Measurements from ENCODE around the gene RTN4RL2.

The RTN4RL2 gene

DNA sequence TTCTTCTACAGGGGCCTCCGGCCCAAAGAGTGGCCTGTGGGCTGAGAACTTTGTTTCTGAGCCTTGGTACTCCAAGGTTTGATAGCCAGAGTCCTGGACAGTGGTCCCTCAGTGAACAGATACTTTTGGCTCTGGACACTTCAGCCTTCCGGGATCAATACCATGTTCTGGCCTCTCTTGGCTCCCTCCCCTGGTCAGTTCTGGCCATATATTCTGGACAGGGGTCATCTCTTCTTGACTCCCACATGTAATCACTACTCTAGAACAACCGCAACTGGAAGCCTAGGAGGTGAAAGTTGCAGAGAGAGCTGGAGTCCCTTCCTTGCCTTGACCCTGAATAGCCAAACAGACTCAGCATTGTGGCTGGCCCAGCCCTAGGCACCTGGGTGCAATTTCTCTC, 2.3 kb downstream of the RTN4RL2 start:
- Histone ChIP-seq H3K36me3 (ENCODE audit: control insufficient read depth, insufficient read depth, low read length) (no peaks in the 10 kb centered on the region), H3K27me3 (ENCODE audit: control insufficient read depth, insufficient read depth, low read length, poor library complexity, severe bottlenecking) (peaks cover 49% of the 10 kb centered on the region), H3K4me1 (ENCODE audit: control insufficient read depth, insufficient read depth, low read length) (peaks cover 35% of the 10 kb centered on the region), H3K27ac (ENCODE audit: insufficient read depth, low read depth, low read length, poor library complexity, severe bottlenecking) (no peak overlapping the region), H3K4me3 (ENCODE audit: insufficient read depth, low read depth, low read length) (no peak overlapping the region), H3K9me3 (ENCODE audit: control insufficient read depth, low read length) (no peaks in the 10 kb centered on the region)
- 91 to 97% methylated on average over 3 of the region's 3 CpGs for WGBS, 2 experiments

DNA sequence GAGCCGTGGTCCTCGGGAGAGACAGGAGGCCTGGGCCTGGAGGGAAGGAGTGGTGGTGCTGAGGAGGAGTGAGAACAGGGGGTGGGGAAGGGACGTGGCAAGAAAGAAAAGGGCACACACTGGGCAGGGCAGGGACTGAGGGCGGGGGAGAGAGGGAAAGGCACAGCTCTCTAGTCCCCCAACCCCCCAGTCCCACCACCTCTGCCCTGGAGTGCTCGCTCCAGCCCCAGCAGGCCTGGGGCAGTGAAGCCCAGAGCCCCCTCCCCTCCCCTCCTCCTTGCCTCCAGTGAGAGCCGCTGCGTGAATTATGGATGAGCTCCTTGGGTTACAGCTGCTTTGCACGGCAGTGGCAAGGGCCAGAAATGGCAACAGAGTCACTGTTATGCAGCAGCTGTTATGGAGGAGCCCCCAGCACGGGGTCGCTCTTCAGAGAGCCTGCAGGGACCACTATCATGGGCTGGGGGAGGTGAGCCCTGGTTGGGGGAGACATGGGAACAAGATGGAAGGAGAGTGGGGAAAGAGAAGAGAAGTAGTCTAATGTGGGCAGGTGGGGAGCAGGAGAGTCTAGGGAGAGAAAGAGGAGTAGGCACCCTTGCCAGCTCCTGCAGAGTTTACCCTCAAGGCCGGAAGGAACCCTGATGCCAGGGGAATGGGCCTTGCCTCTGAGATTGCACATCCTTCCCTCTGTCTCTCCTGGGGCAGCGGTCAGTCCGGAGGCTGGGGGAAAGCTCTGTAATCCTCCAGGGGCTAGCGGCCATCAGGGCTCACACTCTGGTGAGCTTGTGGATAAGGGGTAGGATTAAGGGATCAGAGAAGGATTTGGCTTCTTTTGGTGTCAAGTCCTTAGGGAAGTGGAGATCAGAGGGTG, 3.6 kb downstream of the RTN4RL2 start:
- Histone ChIP-seq H3K27ac (ENCODE audit: insufficient read depth, low read depth, low read length, poor library complexity, severe bottlenecking) (no peak overlapping the region), H3K27me3 (ENCODE audit: control insufficient read depth, insufficient read depth, low read length, poor library complexity, severe bottlenecking) (peaks cover 36% of the 10 kb centered on the region), H3K36me3 (ENCODE audit: control insufficient read depth, insufficient read depth, low read length) (no peaks in the 10 kb centered on the region), H3K4me1 (ENCODE audit: control insufficient read depth, insufficient read depth, low read length) (peaks cover 33% of the 10 kb centered on the region), H3K9me3 (ENCODE audit: control insufficient read depth, low read length) (no peaks in the 10 kb centered on the region), H3K4me3 (ENCODE audit: insufficient read depth, low read depth, low read length) (no peak overlapping the region)
- 25 to 27% methylated on average over 14 of the region's 14 CpGs for WGBS, 2 experiments

DNA sequence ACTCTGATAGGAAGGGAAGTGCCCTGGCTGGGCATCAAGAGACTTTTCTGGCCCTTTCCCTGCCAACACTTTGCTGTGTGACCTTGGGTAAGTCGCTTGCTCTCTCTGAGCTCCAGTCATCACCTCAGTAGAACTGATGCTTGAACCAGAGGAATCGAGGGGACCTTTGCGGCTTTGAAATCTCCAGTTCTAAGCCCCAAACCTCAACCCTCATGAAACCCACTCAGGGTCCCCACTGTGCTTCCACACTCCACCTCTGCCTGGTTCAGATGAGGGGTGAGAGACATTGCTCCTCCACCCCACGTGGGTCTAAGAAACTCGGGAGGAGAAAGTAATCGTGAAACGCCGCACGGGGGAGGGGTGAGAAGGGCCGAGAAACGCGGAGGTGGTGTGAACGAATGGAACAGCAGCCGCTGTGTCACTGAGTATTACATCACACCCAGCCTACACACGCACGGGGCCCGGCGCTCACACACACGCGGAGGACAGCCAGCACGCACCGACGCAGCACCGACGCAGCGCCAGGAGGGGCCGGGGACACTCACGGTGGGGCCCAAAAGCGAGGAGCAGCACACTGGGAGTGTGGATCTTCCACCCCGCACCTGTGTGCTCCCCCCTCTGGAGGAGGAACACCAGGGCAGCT, 4.3 kb downstream of the RTN4RL2 start:
- Histone ChIP-seq H3K36me3 (ENCODE audit: control insufficient read depth, insufficient read depth, low read length) (no peaks in the 10 kb centered on the region), H3K9me3 (ENCODE audit: control insufficient read depth, low read length) (no peaks in the 10 kb centered on the region), H3K4me1 (ENCODE audit: control insufficient read depth, insufficient read depth, low read length) (peaks cover 26% of the 10 kb centered on the region), H3K27me3 (ENCODE audit: control insufficient read depth, insufficient read depth, low read length, poor library complexity, severe bottlenecking) (peaks cover 28% of the 10 kb centered on the region), H3K27ac (ENCODE audit: insufficient read depth, low read depth, low read length, poor library complexity, severe bottlenecking) (no peak overlapping the region), H3K4me3 (ENCODE audit: insufficient read depth, low read depth, low read length) (no peak overlapping the region)
- WGBS, 2 experiments: 79 to 81% methylated on average over 30 of the region's 30 CpGs

DNA sequence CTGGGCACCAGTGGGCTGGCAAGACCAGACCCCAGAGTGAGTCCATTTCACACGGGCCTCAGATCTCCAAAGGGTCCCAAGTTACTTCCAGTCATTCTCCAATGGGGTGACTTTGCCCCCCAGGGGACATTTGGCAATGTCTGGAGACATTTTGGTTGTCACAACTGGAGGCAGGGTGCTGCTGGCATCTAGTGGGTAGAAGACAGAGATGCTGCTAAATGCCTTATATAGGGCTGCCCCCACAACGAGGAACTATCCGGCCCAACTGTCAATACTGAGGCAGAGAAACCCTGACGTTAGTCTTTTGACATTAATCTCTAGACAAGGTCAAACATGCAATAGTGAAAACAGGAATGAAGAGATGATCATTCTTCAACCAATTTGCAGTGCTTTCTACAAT, 6.4 kb downstream of the RTN4RL2 start:
- H3K4me1 ChIP-seq (ENCODE audit: control insufficient read depth, insufficient read depth, low read length): peaks cover 15% of the 10 kb centered on the region
- 87 to 92% methylated on average over 4 of the region's 4 CpGs for WGBS, 2 experiments
- no peaks in the 10 kb centered on the region for H3K36me3 ChIP-seq (ENCODE audit: control insufficient read depth, insufficient read depth, low read length)
- no peaks in the 10 kb centered on the region for H3K9me3 ChIP-seq (ENCODE audit: control insufficient read depth, low read length)
- no peak overlapping the region for H3K27ac ChIP-seq (ENCODE audit: insufficient read depth, low read depth, low read length, poor library complexity, severe bottlenecking)
- H3K27me3 ChIP-seq (ENCODE audit: control insufficient read depth, insufficient read depth, low read length, poor library complexity, severe bottlenecking): peaks cover 9% of the 10 kb centered on the region
- no peak overlapping the region for H3K4me3 ChIP-seq (ENCODE audit: insufficient read depth, low read depth, low read length)

DNA sequence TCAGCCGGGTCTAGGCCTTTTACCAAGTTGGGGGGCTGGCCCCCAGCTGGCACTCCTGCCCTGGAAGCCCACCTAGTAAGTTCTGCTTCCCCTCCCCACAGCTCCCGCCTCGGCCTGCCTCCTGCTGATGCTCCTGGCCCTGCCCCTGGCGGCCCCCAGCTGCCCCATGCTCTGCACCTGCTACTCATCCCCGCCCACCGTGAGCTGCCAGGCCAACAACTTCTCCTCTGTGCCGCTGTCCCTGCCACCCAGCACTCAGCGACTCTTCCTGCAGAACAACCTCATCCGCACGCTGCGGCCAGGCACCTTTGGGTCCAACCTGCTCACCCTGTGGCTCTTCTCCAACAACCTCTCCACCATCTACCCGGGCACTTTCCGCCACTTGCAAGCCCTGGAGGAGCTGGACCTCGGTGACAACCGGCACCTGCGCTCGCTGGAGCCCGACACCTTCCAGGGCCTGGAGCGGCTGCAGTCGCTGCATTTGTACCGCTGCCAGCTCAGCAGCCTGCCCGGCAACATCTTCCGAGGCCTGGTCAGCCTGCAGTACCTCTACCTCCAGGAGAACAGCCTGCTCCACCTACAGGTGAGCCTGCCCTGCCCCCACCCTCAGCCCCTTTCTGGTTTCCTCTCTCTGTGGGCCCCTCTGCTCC, 7.3 kb downstream of the RTN4RL2 start:
- no peaks in the 10 kb centered on the region for H3K9me3 ChIP-seq (ENCODE audit: control insufficient read depth, low read length)
- WGBS, 2 experiments: 85 to 87% methylated on average over 23 of the region's 23 CpGs
- peaks cover 14% of the 10 kb centered on the region for H3K4me1 ChIP-seq (ENCODE audit: control insufficient read depth, insufficient read depth, low read length)
- no peaks in the 10 kb centered on the region for H3K27me3 ChIP-seq (ENCODE audit: control insufficient read depth, insufficient read depth, low read length, poor library complexity, severe bottlenecking)
- no peaks in the 10 kb centered on the region for H3K36me3 ChIP-seq (ENCODE audit: control insufficient read depth, insufficient read depth, low read length)
- H3K4me3 ChIP-seq (ENCODE audit: insufficient read depth, low read depth, low read length): no peak overlapping the region
- H3K27ac ChIP-seq (ENCODE audit: insufficient read depth, low read depth, low read length, poor library complexity, severe bottlenecking): no peak overlapping the region

DNA sequence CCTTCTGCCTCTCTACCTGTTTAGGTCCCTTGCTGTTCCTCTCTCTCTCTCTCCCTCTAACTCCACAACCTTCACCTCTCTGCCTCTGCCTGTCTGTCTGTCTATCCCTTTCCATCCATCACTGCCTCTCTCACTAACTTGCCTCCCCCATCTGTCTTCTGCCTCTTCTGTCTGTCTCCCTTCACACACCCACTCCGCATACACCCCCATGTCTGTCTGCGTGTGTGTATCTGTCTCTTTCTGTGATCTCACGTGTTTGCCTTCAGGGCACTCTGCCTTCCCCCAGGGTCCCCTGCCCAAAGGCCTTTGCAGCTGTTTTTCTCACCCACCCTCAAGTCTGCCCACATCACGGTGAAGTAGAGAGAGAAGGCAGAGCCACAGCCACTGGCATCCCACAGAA, 7.9 kb downstream of the RTN4RL2 start:
- no peaks in the 10 kb centered on the region for H3K9me3 ChIP-seq (ENCODE audit: control insufficient read depth, low read length)
- 85 to 88% methylated on average over 4 of the region's 4 CpGs for WGBS, 2 experiments
- peaks cover 3% of the 10 kb centered on the region for H3K27me3 ChIP-seq (ENCODE audit: control insufficient read depth, insufficient read depth, low read length, poor library complexity, severe bottlenecking)
- H3K4me3 ChIP-seq (ENCODE audit: insufficient read depth, low read depth, low read length): no peak overlapping the region
- H3K27ac ChIP-seq (ENCODE audit: insufficient read depth, low read depth, low read length, poor library complexity, severe bottlenecking): no peak overlapping the region
- H3K4me1 ChIP-seq (ENCODE audit: control insufficient read depth, insufficient read depth, low read length): peaks cover 11% of the 10 kb centered on the region
- no peaks in the 10 kb centered on the region for H3K36me3 ChIP-seq (ENCODE audit: control insufficient read depth, insufficient read depth, low read length)

DNA sequence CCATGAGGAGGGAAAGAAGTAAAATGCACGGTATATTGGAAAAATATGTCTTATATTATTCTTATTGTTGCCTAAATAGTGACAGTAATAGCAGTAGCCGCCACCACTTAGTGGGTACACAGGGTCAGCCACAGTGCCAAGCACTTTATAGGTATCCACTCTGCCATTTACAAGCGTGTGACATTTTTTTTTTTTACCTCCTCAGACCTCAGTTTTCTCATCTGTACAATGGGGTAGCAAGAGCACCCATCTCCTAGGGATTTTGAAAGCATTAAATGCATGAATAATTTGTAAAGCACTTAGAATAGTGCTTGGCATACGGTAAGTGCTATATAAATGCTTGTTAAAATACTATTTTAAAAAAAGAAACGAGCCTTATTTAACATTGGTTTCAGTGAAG, 8.9 kb downstream of the RTN4RL2 start:
- 95 to 98% methylated on average over 5 of the region's 5 CpGs for WGBS, 2 experiments
- Histone ChIP-seq H3K36me3 (ENCODE audit: control insufficient read depth, insufficient read depth, low read length) (no peaks in the 10 kb centered on the region), H3K4me1 (ENCODE audit: control insufficient read depth, insufficient read depth, low read length) (peaks cover under 1% of the 10 kb centered on the region), H3K4me3 (ENCODE audit: insufficient read depth, low read depth, low read length) (no peak overlapping the region), H3K27ac (ENCODE audit: insufficient read depth, low read depth, low read length, poor library complexity, severe bottlenecking) (no peak overlapping the region), H3K9me3 (ENCODE audit: control insufficient read depth, low read length) (no peaks in the 10 kb centered on the region), H3K27me3 (ENCODE audit: control insufficient read depth, insufficient read depth, low read length, poor library complexity, severe bottlenecking) (peaks cover 8% of the 10 kb centered on the region)

DNA sequence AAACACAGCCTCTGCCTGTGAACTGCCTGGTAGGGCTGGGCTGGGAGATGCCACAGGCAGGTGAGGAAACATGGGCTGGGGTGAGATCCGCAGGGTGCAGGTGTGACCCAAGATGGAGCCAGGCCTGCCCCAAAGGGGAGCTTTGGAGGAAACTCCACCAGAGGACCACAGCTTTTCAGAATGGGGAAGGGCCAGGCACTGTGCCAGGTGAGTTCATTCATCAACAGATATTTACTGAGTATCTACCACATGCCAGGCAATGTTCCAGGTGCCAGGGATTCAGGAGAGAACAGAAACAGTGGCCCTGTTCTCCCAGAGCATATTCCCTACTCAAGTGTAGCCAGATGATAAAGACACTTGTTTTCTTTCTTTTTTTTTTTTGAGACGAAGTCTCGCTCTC, 11.2 kb downstream of the RTN4RL2 start:
- 89 to 91% methylated on average over 3 of the region's 3 CpGs for WGBS, 2 experiments
- Histone ChIP-seq H3K4me1 (ENCODE audit: control insufficient read depth, insufficient read depth, low read length) (no peaks in the 10 kb centered on the region), H3K4me3 (ENCODE audit: insufficient read depth, low read depth, low read length) (no peak overlapping the region), H3K27ac (ENCODE audit: insufficient read depth, low read depth, low read length, poor library complexity, severe bottlenecking) (no peak overlapping the region), H3K9me3 (ENCODE audit: control insufficient read depth, low read length) (no peaks in the 10 kb centered on the region), H3K27me3 (ENCODE audit: control insufficient read depth, insufficient read depth, low read length, poor library complexity, severe bottlenecking) (peaks cover 31% of the 10 kb centered on the region), H3K36me3 (ENCODE audit: control insufficient read depth, insufficient read depth, low read length) (no peaks in the 10 kb centered on the region)

DNA sequence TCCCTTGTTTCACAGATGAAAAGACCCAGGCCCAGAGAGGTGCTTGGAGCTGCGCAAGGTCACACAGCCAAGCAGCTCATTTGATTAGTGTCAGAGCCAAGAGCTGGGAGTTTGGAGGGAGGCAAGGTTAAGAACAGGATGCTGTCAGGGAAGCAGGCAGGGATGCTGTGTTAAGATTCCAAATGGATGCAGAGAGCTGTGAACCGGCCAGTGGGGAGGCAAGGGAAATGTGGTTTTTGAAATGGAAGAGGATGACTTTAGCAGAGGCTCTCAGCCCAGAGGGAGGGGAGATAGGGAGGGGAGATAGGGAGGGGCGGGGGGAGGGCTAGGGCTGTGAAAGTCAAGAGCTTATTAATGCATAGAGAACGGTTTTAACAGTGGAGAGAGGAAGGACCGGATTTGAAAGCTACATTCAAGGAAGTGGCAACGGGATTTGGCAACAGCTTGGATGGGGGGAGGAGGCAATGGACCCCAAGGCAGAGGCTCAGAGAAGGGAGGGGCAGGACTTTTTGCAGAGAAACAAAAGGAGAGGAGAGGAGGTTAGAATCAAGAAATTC, 13.0 kb downstream of the RTN4RL2 start:
- H3K4me1 ChIP-seq (ENCODE audit: control insufficient read depth, insufficient read depth, low read length): no peaks in the 10 kb centered on the region
- H3K9me3 ChIP-seq (ENCODE audit: control insufficient read depth, low read length): no peaks in the 10 kb centered on the region
- no peak overlapping the region for H3K27ac ChIP-seq (ENCODE audit: insufficient read depth, low read depth, low read length, poor library complexity, severe bottlenecking)
- H3K4me3 ChIP-seq (ENCODE audit: insufficient read depth, low read depth, low read length): no peak overlapping the region
- H3K36me3 ChIP-seq (ENCODE audit: control insufficient read depth, insufficient read depth, low read length): no peaks in the 10 kb centered on the region
- H3K27me3 ChIP-seq (ENCODE audit: control insufficient read depth, insufficient read depth, low read length, poor library complexity, severe bottlenecking): peaks cover 49% of the 10 kb centered on the region
- 41 to 50% methylated on average over 6 of the region's 6 CpGs for WGBS, 2 experiments

All from ectodermal cell (in vitro differentiated cells).